Effector memory CD4-positive, alpha-beta T cell (primary cell): ENCODE measurements around the gene RIMS4.

Experiments used
- DNase-seq, 3 donors: peaks; one replicate each; pipeline ENCODE4 v3.0.0-alpha.2; 2020
- H3K27ac ChIP-seq: 2 replicates; pipeline ENCODE4 v1.7.0; 2013; ENCODE audit warnings: mild to moderate bottlenecking, low read length, moderate library complexity; ENCODE audit not compliant: insufficient read depth, poor library complexity, severe bottlenecking
- H3K27me3 ChIP-seq: replicated peaks from 2 replicates; pipeline ENCODE4 v1.7.0; 2013; ENCODE audit warnings: mild to moderate bottlenecking, low read length; ENCODE audit not compliant: insufficient read depth, control insufficient read depth, poor library complexity, severe bottlenecking
- H3K36me3 ChIP-seq: 2 replicates; pipeline ENCODE4 v1.7.0; 2013; ENCODE audit warnings: mild to moderate bottlenecking, low read length, moderate library complexity; ENCODE audit not compliant: control insufficient read depth, insufficient read depth
- H3K4me1 ChIP-seq: 2 replicates; pipeline ENCODE4 v1.7.0; 2013; ENCODE audit warnings: low read length, mild to moderate bottlenecking; ENCODE audit not compliant: control insufficient read depth, insufficient read depth, poor library complexity, severe bottlenecking
- H3K4me3 ChIP-seq: 2 replicates; pipeline ENCODE4 v1.7.0; 2013; ENCODE audit warnings: low read length, low read depth, mild to moderate bottlenecking; ENCODE audit not compliant: insufficient read depth, poor library complexity, severe bottlenecking
- H3K9me3 ChIP-seq: 2 replicates; pipeline ENCODE4 v1.7.0; 2013; ENCODE audit warnings: mild to moderate bottlenecking, low read length, moderate library complexity; ENCODE audit not compliant: control insufficient read depth

Gene RIMS4

GRCh38 chr20:44814937-44815336 lies 4.6 kb upstream of the RIMS4 start:
- no peak overlapping the region for H3K4me3 ChIP-seq
- no peak overlapping the region for H3K27ac ChIP-seq
- no peak for DNase-seq
- H3K4me1 ChIP-seq = no peaks in the 10 kb centered on the region
- peaks cover 6% of the 10 kb centered on the region for H3K27me3 ChIP-seq
- no peaks in the 10 kb centered on the region for H3K9me3 ChIP-seq
- H3K36me3 ChIP-seq = no peaks in the 10 kb centered on the region

- no peak for DNase-seq
- Histone ChIP-seq H3K27ac (no peak overlapping the region), H3K4me3 (no peak overlapping the region), H3K9me3 (no peaks in the 10 kb centered on the region), H3K27me3 (peaks cover 17% of the 10 kb centered on the region), H3K4me1 (no peaks in the 10 kb centered on the region), H3K36me3 (no peaks in the 10 kb centered on the region)
Measured at GRCh38 chr20:44811150-44811685, 872 bp upstream of the RIMS4 start.

GRCh38 chr20:44810061-44810390 lies 320 bp downstream of the RIMS4 start:
- Histone ChIP-seq H3K27ac (no peak overlapping the region), H3K27me3 (peaks cover 28% of the 10 kb centered on the region), H3K4me1 (no peaks in the 10 kb centered on the region), H3K9me3 (no peaks in the 10 kb centered on the region), H3K36me3 (no peaks in the 10 kb centered on the region), H3K4me3 (no peak overlapping the region)
- no peak for DNase-seq

- Histone ChIP-seq H3K27ac (no peak overlapping the region), H3K4me3 (no peak overlapping the region), H3K9me3 (no peaks in the 10 kb centered on the region), H3K36me3 (no peaks in the 10 kb centered on the region), H3K4me1 (no peaks in the 10 kb centered on the region), H3K27me3 (peaks cover 28% of the 10 kb centered on the region)
- DNase-seq = no peak
Measured at GRCh38 chr20:44809380-44810060, 826 bp downstream of the RIMS4 start.

- Histone ChIP-seq H3K4me3 (no peak overlapping the region), H3K27me3 (peaks cover 28% of the 10 kb centered on the region), H3K4me1 (no peaks in the 10 kb centered on the region), H3K27ac (no peak overlapping the region), H3K9me3 (no peaks in the 10 kb centered on the region), H3K36me3 (no peaks in the 10 kb centered on the region)
- no peak for DNase-seq
Measured at GRCh38 chr20:44807684-44808056, 2.7 kb downstream of the RIMS4 start.

- Histone ChIP-seq H3K4me1 (no peaks in the 10 kb centered on the region), H3K9me3 (no peaks in the 10 kb centered on the region), H3K27ac (no peak overlapping the region), H3K27me3 (peaks cover 28% of the 10 kb centered on the region), H3K36me3 (no peaks in the 10 kb centered on the region), H3K4me3 (no peak overlapping the region)
- no peak for DNase-seq
Measured at GRCh38 chr20:44807051-44807683, 3.2 kb downstream of the RIMS4 start.

GRCh38 chr20:44805979-44806620 lies 4.2 kb downstream of the RIMS4 start:
- no peaks in the 10 kb centered on the region for H3K4me1 ChIP-seq
- no peak overlapping the region for H3K4me3 ChIP-seq
- DNase-seq = no peak
- H3K27me3 ChIP-seq = peaks cover 27% of the 10 kb centered on the region
- H3K36me3 ChIP-seq = no peaks in the 10 kb centered on the region
- H3K9me3 ChIP-seq = no peaks in the 10 kb centered on the region
- H3K27ac ChIP-seq = no peak overlapping the region

GRCh38 chr20:44805335-44805978 lies 4.9 kb downstream of the RIMS4 start:
- no peak for DNase-seq
- no peak overlapping the region for H3K27ac ChIP-seq
- H3K27me3 ChIP-seq = peaks cover 22% of the 10 kb centered on the region
- no peak overlapping the region for H3K4me3 ChIP-seq
- H3K4me1 ChIP-seq = no peaks in the 10 kb centered on the region
- no peaks in the 10 kb centered on the region for H3K9me3 ChIP-seq
- no peaks in the 10 kb centered on the region for H3K36me3 ChIP-seq

GRCh38 chr20:44803383-44803941 lies 6.9 kb downstream of the RIMS4 start:
- Histone ChIP-seq H3K36me3 (no peaks in the 10 kb centered on the region), H3K27ac (no peak overlapping the region), H3K27me3 (peaks cover 21% of the 10 kb centered on the region), H3K4me1 (no peaks in the 10 kb centered on the region), H3K4me3 (no peak overlapping the region), H3K9me3 (no peaks in the 10 kb centered on the region)
- no peak for DNase-seq
